ENCODE measurements around the gene NTM.
A peak's percentile ranks its signal among the peaks of the same experiment; 100 is the strongest.

Gene NTM

DNA sequence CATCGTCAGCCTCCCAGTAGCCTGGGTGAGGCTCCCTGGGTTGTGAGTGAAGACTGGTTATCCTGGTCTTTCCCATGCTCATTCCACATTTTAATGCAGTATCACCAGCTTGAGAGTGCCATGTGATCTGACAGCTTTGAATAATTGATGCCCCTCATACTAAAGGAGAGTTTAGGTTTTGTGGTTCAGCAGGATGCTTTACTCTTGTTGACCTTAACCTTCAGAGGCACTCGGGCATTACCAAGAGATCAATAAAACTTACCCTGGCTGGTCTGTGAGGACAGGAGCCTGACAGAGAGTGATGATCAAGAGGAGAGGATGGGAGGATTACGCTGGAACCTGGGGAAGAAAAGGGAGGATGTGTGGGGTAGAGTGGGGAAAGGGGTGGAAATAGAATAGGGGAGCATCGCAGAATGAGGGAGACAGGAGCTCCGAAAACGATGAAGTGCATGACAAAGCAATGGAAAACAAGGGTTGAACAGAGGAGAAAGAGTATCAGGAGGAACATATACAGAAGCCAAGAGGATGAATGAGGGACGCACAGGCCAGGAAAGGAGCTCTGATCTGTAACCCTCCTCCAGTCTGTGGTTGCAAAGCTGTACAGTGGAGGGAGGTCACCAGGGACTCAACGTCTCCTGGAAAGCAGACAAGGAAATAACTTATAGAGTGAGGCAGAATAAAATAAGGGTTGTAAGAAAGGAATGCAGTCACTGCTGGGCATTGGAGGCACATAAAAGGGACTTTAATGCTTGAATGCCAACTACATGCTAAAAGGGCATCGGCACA lies 594.5 kb downstream of the NTM start:
- no peak for DNase-seq (ENCODE audit: low read depth)

DNA sequence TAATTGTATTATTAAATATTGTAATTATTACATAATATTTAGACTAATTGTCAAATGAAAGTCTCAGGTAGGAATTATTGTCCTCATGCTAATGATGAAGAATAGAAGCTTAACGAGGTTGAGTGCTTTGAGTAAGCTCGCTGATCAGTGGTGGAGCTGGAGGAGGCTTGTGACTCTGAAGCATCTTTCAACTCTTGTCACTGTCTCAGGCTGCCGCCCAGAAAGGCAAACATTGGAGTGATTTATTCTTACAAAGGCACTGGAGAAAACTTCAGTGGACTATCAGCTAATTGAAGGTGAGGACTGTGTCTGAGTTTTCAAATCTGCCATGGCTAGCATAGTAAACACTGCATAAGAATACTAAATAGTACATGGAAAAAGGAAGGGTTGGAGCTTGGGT lies 595.1 kb downstream of the NTM start:
- DNase-seq (ENCODE audit: low read depth): no peak

DNA sequence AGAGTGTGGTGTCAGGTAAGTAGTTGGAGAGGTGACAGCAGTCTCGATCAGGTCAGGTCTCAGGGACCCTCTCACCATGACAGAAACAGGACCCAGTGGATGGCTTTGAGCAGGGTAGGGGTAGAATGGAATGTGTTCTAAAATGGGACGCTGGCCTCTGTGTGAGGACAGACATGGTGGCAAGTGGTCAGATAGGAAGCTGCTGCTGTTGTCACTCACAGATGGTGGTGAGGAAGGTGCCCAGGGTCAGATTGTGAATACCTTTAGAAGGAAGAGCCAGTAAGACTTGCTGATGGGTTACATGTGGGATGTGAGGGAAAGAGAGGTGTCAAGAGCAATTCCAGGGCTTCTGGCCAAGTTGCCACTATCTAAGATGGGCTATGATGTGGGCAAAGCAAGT lies 596.3 kb downstream of the NTM start:
- no peak for DNase-seq (ENCODE audit: low read depth)

DNA sequence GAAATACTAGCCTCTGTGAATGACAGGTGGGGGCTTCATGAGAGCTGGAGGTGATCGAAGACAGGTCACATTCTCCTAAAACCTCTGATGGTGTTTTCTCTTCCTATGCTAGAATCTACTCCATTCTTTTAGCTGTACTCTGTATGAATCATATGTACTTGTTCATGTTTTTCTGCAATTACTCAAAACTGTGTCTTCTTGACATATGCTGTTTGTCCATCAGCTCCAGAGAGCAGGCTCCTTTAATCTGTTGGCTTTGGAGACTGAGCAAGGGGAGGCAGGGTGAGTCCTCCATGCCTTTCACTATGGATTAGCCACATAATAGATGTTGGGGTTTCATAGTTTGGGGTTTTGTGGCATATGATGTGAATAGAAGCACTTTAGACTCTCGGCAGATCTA lies 598.8 kb downstream of the NTM start:
- no peak for DNase-seq (ENCODE audit: low read depth)

DNA sequence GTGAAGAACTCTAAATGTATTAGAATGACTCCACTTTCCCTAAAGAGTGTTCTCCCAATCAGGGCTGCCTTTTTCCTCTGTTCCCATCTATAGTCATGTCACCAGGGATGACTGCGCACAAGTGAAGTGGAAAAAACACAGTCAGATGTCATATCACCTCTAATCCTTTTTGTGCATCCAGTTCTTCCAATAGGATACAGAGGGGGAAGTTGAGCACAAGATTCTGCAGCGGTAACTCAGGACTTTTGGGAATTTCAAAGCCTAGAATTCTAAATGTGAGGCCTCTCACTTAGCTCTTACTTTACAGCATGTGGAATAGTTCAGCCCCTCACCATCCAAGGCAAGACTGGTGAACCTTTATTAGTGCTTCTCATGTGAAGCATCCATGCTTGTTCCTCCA lies 602.6 kb downstream of the NTM start:
- no peak for DNase-seq (ENCODE audit: low read depth)

DNA sequence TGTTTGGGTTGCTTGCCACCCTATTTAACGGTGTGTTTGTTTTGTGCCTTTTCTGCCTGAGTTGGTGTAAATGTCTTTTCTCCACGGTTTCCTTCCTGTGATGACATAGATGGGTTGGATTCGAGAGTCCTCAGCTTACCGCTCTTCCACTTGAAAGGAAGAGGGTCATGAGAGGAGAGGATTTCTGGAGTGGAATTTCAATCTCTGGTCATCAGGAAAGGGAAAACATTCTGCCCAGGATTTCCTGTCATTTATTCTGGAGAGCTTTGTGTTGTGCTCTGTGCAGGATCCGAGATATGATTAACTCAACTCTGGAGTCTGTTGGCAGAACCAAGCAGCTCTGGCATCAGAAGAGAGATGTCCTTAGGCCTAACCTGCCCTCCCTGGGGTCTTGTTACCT lies 605.2 kb downstream of the NTM start:
- no peak for DNase-seq (ENCODE audit: low read depth)

DNA sequence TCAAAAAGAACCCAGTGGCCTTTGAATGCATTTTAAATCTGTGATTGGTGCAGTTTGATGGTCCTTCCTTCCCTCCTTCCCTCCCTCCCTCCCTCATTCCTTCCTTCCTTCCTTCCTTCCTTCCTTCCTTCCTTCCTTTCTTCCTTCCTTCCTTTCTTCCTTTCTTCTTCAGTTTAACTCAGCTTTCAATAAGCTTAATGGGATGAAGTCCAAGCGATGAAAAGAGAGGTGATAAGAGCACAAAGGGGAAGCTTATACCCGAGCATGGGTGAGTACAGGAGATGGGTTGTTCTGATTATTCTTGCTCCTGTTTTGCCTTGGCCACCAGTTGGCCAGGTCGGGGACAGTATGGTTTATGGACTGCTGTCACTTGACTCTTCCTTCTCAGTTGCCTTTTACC lies 605.6 kb downstream of the NTM start:
- DNase-seq (ENCODE audit: low read depth): no peak

DNA sequence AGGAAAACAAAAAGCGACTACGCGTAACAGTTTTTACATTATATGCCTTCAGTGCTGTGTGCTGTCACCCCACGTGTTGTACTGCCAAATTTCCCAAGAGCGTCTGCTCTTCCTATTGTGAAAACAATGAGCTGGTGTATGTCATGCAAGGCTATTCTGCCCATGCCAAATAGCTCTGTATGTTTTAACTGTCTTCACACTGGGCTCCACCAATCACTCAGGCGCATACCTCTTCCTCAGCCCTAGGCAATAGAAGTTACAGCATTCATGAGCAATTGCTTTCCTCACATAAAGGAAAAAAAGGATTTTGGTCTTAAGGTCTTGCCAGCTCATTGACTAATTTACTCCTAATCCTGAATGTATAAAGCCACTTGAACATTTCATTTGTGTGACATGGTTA lies 606.8 kb downstream of the NTM start:
- DNase-seq (ENCODE audit: low read depth): peak; percentile 30

DNA sequence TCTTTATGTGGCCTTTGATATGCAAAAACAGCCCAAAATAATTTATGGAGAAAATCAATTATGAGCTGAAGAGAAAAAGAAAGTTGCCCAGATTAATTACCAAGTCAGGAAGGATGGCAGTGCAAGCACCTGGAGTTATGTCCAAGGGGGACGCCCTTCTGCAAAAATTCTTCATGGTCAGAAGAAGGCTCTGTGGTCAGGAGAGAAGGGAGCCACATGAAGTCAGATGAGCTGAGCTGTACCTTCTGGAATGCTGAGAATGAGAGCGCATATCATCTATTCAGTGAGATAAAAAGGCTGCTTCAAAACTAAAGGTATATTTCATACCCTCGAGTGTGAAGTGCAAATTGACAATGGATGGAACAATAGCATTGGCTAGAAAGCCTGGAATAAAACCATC lies 607.4 kb downstream of the NTM start:
- peak; percentile 81 for DNase-seq (ENCODE audit: low read depth)

DNA sequence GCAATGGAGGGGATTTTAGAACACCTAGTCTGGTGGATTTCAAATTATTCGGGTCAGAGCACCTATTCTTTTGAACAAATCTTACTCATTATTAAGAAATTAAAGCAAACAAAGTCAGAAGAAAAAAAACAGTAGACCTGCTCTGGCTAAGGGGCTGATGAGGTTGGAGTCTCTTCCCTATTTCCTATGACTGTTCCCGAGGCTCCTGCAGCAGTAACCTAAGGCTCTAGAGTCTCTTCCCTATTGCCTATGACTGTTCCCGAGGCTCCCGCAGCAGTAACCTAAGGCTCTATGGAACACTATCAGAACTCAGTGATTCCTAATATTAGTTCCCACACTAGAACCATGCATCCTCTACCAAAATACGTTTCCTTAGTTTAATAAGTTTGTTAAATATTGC lies 607.9 kb downstream of the NTM start:
- no peak for DNase-seq (ENCODE audit: low read depth)

DNA sequence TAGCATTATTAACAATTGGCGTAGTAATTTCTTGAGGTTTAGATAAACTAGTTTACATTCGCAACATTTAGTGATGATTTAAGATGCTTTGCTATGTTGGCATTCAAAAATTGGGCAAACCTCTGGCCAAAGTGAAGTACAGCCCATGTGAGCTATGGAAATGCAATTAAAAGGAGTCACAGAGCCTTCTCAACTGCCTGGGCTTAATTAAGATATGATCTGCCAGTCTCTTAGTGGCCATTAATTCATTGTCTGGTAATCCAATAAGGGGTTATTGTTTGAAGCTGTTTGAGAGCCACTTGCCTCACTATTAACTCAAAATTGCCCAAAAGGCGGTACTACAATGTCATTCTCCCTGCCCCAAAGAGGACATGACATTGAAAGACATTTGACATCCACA lies 608.9 kb downstream of the NTM start:
- DNase-seq (ENCODE audit: low read depth): no peak

DNA sequence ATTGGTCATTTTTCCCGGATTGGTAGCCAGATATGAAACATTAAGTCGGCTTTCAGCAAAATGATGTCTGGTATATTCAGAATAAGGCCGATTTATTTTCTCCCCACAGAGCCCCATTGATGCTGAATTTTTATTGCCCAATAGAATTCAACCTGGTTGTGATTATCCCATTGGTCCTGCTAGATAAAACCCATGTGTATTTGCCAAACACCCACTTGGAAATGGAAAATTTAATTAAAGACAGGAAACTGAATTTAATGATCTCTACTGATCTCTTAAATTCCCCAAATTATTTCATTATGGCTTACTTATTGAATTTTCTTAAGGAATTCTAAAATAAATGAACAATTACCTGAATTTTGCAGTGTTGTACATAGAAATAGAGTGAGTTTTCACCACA lies 609.8 kb downstream of the NTM start:
- DNase-seq (ENCODE audit: low read depth): no peak

DNA sequence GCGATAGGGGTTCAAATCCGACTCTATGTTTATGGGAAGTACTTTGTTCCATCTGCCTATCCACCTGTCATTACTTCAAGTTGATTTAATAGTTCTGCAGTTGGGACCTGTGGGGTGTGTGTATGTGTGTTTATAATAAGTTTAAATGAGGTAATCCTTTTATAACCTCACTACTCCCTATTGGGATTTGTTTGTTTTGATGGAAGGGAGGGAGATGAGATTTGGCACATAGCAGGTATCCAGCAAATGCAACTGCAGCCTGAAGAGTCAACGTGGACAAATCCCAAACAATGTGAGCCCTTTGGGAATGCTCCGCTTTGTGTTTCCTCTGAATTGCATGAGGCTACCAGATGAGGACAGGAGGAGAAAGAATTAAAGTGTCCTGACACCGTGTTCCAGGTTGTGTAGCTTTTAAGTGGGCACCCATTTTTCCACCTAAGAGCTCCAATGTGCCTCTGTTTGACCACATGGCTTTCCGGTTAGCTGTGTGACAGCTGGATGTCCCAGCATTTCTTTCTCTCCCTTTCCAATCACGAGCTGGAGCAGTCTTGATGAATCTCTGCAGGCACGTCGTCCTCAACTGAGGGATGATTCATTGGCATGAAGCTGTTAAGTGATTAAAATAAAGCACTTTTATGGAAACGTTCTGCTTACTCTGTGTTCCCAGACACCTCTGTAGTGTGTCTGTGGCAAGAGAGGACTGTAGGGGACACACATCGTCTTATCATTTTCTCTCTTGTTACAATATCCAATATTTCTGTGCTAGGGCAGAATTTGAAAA lies 610.7 kb downstream of the NTM start:
- no peak for DNase-seq (ENCODE audit: low read depth)

DNA sequence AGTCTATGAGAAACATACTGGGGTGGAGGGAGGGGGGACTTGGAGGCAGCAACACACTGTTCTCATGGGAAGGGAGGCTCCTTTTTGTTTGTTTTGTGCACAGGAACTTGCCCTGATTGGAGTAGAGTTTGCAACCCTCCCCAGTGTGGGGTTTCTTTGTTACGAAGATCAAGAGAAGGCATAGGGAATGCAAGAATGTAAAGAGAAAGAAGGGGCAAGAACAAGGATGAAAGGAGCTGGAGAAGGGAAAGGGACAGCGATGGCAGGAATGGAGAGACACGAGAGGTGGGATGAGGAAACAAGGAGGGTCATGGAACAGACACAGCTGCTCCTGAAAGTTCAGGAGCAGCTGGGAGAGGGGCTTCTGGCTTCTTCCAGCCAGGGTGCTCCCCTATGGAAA lies 611.7 kb downstream of the NTM start:
- no peak for DNase-seq (ENCODE audit: low read depth)

DNA sequence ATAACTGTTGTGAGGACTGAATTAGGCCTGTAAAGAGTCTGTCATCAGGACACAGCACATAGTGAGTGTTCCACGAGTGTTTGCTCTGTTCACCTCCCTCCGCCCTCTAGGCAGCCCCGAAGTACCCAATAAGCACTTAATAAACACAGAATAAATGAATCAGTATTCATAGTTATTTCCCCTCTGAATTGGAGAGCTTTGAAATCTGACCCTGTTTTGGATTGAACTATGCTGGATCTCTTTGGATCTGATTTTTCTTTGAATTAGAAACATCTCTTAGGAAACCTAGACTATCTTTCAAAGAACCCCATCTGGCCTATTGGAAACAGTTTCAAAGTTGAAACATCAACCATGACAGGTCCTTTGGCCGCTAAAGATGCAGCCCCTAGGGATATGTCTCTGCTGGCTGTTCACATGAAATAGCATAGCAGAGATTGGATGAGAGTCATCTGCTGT lies 615.5 kb downstream of the NTM start:
- no peak for DNase-seq (ENCODE audit: low read depth)

DNA sequence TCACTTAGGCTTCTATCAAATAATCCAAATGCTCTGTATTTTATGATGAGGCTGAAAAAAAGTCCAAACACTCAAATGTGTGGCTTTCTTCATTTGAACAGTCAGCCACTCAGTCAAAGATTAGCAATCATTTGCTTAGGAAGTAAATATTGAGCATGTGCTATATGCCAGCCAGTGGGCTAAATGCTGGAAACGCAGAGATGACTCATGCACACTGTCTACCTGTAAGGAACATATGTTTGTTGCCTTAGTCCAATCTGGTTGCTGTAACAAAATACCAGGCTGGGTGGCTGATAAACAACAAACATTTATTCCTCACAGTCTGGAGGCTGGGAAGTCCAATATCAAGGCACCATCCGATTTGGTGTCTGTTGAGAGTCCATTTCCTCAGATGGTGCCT lies 617.3 kb downstream of the NTM start:
- no peak for DNase-seq (ENCODE audit: low read depth)

DNA sequence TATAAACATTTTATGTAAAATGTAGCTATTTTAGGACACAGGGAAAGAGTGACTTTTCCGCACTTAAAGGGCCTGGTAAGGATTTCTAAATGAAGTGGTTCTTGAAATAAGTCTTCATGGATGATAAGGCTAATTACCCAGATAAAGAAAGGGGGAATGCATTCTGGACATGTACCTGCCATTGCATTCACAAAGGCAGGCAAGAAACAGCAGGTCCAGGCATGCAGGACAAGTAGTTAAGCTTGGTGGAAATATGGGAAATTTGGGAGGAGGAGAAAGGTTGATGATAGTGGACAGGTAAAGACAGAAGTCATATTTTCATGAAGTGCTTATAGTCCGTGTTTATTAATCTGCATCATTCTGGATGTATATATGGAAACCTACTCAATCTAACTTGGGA lies 621.2 kb downstream of the NTM start:
- no peak for DNase-seq (ENCODE audit: low read depth)

DNA sequence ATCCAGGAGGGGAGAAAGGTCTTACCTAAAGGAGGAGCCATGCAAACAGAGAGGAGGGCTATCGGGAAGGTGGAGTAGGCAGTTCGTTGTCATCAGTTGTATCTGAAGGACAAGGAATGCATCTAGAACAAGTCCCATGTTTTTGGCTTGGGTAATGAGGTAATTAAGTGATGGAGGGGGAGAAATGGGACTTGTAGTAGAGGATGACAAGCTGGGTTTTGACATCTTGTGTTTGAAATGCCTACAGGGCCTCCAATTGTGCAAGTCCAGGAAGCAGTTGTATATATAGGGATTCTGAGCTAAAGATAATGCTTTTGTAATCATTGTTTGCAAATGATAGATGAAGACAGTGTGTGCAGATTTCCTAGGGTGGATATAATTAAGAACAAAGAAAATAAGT lies 622.8 kb downstream of the NTM start:
- no peak for DNase-seq (ENCODE audit: low read depth)

DNA sequence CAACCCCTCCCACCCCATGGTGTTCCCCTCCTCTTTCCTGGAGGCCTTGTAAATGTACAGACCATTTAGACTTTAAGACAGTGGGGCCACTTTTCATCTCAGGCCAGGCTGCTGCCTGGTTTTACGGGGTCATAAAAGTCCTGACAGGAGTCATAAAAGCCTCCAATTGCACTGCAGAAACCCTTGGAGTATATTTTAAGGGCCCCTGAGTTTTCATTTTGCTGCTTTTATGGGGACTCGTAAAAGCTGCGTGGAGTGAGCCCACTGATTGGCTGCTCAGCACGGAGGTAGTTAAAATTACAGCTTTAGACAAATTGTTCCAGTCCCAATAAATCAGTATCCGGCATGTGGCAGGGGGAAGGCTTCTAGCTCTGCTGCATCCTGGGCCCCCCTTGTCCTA lies 627.6 kb downstream of the NTM start:
- no peak for DNase-seq (ENCODE audit: low read depth)

DNA sequence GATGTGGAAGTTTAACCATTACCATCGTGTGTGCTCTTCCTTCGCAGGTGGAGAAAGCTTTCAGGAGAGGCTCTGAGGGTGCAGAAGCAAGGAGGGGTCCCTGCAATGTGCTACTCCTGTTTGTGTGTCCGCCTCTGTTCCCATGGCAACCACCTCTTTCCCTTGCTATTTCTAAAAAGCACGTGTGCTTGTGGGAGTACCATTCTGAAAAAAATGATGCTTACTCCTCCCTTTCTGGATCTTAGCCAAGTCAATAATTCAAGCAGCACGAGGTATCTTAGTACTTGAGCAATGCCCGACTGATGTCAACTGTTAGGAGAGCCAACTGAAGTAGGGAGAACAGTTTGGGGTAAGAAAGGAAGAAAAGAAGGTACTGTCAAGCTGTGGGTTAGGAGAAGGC lies 628.7 kb downstream of the NTM start:
- DNase-seq (ENCODE audit: low read depth): no peak

DNA sequence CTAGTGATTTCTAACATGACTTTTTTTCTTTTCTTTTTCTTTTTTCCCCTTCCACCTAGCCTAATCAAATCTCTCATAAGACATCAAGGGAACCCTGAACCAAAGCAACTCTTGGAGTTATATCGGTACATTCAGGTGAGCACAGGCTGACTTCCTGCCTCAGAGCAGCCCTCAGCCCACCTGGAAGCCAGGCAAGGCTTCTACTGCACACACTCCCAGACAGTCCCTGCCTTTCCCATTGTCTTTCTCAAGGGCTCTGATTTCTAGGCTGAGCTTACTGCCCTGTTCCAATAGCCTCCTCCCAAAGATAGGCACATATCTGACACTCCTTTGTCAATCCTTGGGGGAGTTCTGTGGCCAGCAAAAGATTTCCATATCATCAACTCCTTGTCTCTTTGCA lies 629.5 kb downstream of the NTM start:
- DNase-seq (ENCODE audit: low read depth): no peak

DNA sequence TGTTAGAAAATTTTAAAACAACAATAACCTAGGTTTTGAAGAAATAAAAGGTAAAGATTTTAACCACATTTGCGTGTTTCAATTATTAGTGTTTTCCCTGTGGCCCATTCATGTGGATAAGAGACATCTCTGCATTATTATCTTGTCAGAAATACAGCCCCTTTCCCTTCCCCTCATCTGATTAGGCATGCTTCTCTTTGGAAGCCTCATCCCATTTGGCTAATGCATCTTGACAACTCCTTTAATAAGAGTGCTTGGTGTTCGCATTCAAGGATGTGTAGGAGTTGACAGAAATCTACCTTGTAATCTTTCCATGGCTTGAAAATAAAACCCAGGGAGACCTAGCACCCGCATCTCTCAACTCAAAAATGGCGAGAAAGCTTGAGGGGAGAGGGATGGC lies 635.5 kb downstream of the NTM start:
- DNase-seq (ENCODE audit: low read depth): no peak

DNA sequence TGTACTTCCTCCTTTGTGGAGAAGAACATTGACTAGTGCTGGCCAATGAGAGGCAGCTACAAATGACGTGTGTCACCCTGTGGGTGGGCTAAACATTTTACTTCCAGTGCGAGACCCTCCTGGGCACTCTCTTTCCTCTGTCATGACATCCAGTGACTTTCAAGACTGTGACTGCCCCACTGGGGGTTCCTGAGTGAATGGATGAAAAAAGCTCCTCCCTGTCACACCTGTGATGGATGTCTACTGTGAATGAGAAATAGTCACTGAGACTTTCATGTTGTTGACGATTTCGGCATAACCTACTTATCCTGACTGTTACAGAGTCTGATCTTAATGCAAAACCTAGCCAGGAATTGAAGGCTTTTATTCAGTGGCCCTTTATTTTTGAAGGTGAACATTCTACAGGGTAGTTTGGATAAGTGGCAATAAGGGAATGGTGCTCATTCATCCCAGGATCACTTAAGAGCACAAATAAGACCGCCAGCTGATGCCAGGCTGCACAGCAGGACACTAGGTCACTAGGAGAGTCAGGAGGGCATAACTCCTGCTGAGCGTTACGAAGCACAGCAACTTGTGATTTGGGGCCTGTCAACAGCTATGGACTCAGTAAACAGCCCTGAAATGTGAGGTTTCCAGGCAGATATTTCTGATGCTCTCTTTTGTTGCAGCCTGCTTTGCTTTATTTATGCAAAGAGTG lies 636.6 kb downstream of the NTM start:
- DNase-seq (ENCODE audit: low read depth): no peak

Measured in non-pigmented ciliary epithelial cell (primary cell).